ENCODE measurements around the gene PHC2.

PHC2 gene

GRCh38 chr1:33430692-33431593 lies at the start of gene PHC2:
PHC2 (minus strand) TSS chr1:33431095; CDS start chr1:33375539, 55,556 bp downstream.
- peak; percentile 98 for DNase-seq

- DNase-seq: no peak
These were observed 46.6 kb upstream of the PHC2 start for GRCh38 chr1:33477451-33477850.

GRCh38 chr1:33473900-33474299 lies 43.0 kb upstream of the PHC2 start:
- DNase-seq: no peak

GRCh38 chr1:33472269-33472980 lies 41.5 kb upstream of the PHC2 start, which contains the start of gene ZSCAN20:
ZSCAN20 (plus strand) TSS chr1:33472645; CDS start chr1:33479289, 6,644 bp downstream.
- peak; percentile 96 for DNase-seq

GRCh38 chr1:33471416-33471815 lies 40.5 kb upstream of the PHC2 start:
- no peak for DNase-seq

GRCh38 chr1:33470495-33471012 lies 39.7 kb upstream of the PHC2 start:
- peak; percentile 83 for DNase-seq

GRCh38 chr1:33469691-33470090 lies 38.8 kb upstream of the PHC2 start:
- DNase-seq: no peak

GRCh38 chr1:33468967-33469366 lies 38.1 kb upstream of the PHC2 start:
- no peak for DNase-seq

DNA sequence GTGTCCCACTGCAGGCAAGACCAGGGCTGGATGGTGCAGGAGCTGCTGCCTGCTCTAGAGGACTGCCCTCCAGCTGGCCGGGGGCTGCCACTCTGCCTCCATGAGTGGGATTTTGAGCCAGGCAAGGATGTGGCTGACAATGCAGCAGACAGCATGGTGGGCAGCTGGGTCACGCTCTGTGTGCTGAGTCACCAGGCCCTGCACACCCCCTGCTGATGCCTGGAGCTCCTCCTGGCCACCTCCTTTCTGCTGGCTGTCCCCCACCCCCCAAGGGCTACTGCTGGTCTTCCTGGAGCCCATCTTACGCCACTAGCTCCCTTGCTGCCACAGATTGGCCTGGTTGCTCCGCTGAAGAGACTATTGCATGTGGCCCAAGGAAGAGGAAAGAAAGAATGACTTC lies 37.6 kb upstream of the PHC2 start:
- DNase-seq: no peak

DNA sequence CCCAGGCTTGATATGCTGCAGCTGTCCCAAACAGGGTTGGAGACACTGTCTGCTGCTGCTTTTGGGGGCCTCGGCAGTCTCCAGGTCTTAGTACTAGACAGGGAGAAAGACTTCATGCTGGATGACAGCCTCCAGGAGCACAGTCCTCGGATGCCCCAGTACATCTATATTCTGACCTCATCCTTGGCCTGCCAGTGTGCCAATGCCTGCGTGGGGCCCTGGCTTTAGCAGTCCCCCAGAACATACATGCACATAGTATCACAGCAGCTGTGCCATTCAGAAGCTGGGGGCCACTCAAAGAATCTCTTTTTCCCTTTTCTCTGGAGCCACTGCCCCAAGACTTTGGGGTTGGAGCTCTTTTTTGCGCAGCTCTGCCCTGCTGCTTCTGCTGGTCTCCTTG lies 37.1 kb upstream of the PHC2 start:
- no peak for DNase-seq

GRCh38 chr1:33466159-33466558 lies 35.3 kb upstream of the PHC2 start:
- no peak for DNase-seq

GRCh38 chr1:33465316-33465715 lies 34.4 kb upstream of the PHC2 start:
- no peak for DNase-seq

GRCh38 chr1:33464552-33464951 lies 33.7 kb upstream of the PHC2 start:
- no peak for DNase-seq

- DNase-seq: no peak
These were observed 31.7 kb upstream of the PHC2 start for GRCh38 chr1:33462405-33463164.

DNA sequence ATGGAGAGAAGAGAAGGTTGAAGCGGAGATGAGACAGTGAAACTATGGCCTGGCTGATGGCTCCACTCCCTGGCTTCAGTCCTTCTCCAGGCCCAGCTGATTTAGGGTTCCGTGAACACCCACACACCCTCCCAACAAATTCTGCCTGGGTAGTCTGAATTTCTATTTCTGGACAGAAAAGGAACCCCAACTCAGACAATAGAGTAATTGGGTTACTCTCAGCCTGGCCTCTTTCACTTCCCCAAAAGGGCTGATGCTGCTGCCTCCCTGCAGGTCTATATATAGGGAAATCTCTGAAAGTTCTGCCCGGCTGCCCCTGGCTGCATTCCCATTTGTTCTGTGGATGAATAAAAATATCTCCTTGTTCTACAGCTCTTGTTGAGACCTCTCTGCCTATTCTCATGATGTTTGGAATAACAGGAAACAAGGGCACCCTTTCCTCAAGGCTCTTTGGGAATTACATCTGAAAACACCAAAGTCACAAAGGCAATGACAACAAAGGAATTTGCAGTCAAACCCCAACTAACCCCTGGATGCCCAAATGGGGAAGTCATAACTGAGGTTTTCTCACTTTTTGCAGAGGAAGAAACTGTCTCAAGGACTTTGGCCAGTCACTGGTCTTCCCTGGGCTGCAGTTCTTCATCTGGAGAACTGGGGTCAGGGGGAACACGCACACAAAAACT lies 30.2 kb upstream of the PHC2 start:
- DNase-seq: no peak

- DNase-seq: no peak
These were observed 29.2 kb upstream of the PHC2 start for GRCh38 chr1:33460144-33460543.

DNA sequence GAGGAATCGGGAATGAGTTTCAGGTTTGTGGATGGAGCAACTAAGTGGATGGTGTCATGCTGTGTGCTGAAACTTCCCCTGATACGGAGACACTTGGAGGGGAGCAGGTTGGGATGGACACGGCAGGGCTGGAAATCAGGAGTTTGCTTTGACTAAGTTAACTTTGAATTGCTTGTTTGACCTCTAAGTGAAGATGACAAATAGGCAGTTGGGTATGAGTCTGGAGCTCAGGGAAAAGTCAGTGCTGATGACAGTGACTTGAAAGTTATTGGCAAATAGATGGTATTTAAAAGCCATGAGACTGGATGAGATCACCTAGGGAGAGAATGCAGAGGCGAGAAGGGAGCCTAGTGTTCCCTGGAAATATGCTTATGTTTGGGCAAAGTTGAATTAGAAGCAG lies 28.8 kb upstream of the PHC2 start:
- no peak for DNase-seq

GRCh38 chr1:33456502-33456886 lies 25.6 kb upstream of the PHC2 start:
- DNase-seq: no peak

- DNase-seq: peak; percentile 60
These were observed 24.9 kb upstream of the PHC2 start for GRCh38 chr1:33455539-33456501.

- no peak for DNase-seq
These were observed 23.9 kb upstream of the PHC2 start for GRCh38 chr1:33454646-33455282.

GRCh38 chr1:33446590-33446989 lies 15.7 kb upstream of the PHC2 start:
- no peak for DNase-seq
